ENCODE data around the gene KMT2E.

The KMT2E gene

GRCh38 chr7:105019269-105019668 is 5.3 kb downstream of the KMT2E start:
- H2BK120ac ChIP-seq (ENCODE audit: low read depth, low read length), result no peak overlapping the region
- no peaks in the 10 kb centered on the region for H3K79me1 ChIP-seq (ENCODE audit: low read depth, low read length)
- no peak overlapping the region for H3K27ac ChIP-seq (replicated peaks; ENCODE audit: low read length)
- H3K4ac ChIP-seq (ENCODE audit: low read length), result no peak overlapping the region
- no peak overlapping the region for H3K18ac ChIP-seq (ENCODE audit: low read length)
- no peak for DNase-seq (ENCODE audit: low spot score)
- no peak overlapping the region for H3K4me3 ChIP-seq (ENCODE audit: low read length in 2 of 2)
- H4K8ac ChIP-seq (ENCODE audit: low read depth, low read length), result no peak overlapping the region
- no peak overlapping the region for H2AK5ac ChIP-seq (ENCODE audit: low read depth, low read length)
- H4K91ac ChIP-seq (ENCODE audit: low read depth, low read length, poor library complexity), result no peak overlapping the region
- H3K27me3 ChIP-seq (ENCODE audit: control insufficient read depth in 3 of 3, insufficient read depth in 3 of 3, low read depth in 1 of 3, low read length in 3 of 3), result no peaks in the 10 kb centered on the region
- H2BK15ac ChIP-seq (ENCODE audit: low read length), result no peak overlapping the region
- H2BK5ac ChIP-seq (ENCODE audit: low read length), result no peak overlapping the region
- no peak overlapping the region for H2BK12ac ChIP-seq (ENCODE audit: low read length)
- H3K36me3 ChIP-seq (replicated peaks in 1 of 2; ENCODE audit: control insufficient read depth in 2 of 2, insufficient read depth in 2 of 2, low read length in 2 of 2), result peaks cover 0 to 24% of the 10 kb centered on the region in 2 donors
- H3K23ac ChIP-seq (ENCODE audit: low read depth, low read length, poor library complexity), result no peak overlapping the region
- H3K9ac ChIP-seq (ENCODE audit: low read depth, low read length, poor library complexity), result no peak overlapping the region
- no CpG with 5 or more reads among the region's 3 CpGs for WGBS, 2 donors (ENCODE audit: extremely low coverage in 2 of 2, insufficient read length in 2 of 2, insufficient replicate concordance in 1 of 2)
- peaks cover 0 to 4% of the 10 kb centered on the region in 2 donors for H3K9me3 ChIP-seq (replicated peaks in 1 of 2; ENCODE audit: control insufficient read depth in 2 of 2, insufficient read depth in 1 of 2, low read depth in 1 of 2, low read length in 2 of 2)
- H2AFZ ChIP-seq (ENCODE audit: low read length), result no peak overlapping the region
- H3K4me1 ChIP-seq (ENCODE audit: control insufficient read depth in 2 of 2, insufficient read depth in 1 of 2, low read depth in 1 of 2, low read length in 2 of 2), result peaks cover 2% of the 10 kb centered on the region in 2 donors
- H3K14ac ChIP-seq (ENCODE audit: low read length), result no peak overlapping the region
- H3K4me2 ChIP-seq (ENCODE audit: insufficient read depth, low read length, poor library complexity, severe bottlenecking), result no peak overlapping the region

- peaks cover 0 to 4% of the 10 kb centered on the region in 2 donors for H3K9me3 ChIP-seq (replicated peaks in 1 of 2; ENCODE audit: control insufficient read depth in 2 of 2, insufficient read depth in 1 of 2, low read depth in 1 of 2, low read length in 2 of 2)
- no peak overlapping the region for H4K8ac ChIP-seq (ENCODE audit: low read depth, low read length)
- peaks cover 0 to 31% of the 10 kb centered on the region in 2 donors for H3K36me3 ChIP-seq (replicated peaks in 1 of 2; ENCODE audit: control insufficient read depth in 2 of 2, insufficient read depth in 2 of 2, low read length in 2 of 2)
- H4K91ac ChIP-seq (ENCODE audit: low read depth, low read length, poor library complexity), result no peak overlapping the region
- no peaks in the 10 kb centered on the region for H3K27me3 ChIP-seq (ENCODE audit: control insufficient read depth in 3 of 3, insufficient read depth in 3 of 3, low read depth in 1 of 3, low read length in 3 of 3)
- no CpG with 5 or more reads among the region's 3 CpGs for WGBS, 2 donors (ENCODE audit: extremely low coverage in 2 of 2, insufficient read length in 2 of 2, insufficient replicate concordance in 1 of 2)
- peaks cover 2% of the 10 kb centered on the region in 2 donors for H3K4me1 ChIP-seq (ENCODE audit: control insufficient read depth in 2 of 2, insufficient read depth in 1 of 2, low read depth in 1 of 2, low read length in 2 of 2)
- H3K18ac ChIP-seq (ENCODE audit: low read length), result no peak overlapping the region
- H3K4me3 ChIP-seq (ENCODE audit: low read length in 2 of 2), result no peak overlapping the region
- no peak overlapping the region for H3K4ac ChIP-seq (ENCODE audit: low read length)
- H3K79me1 ChIP-seq (ENCODE audit: low read depth, low read length), result no peaks in the 10 kb centered on the region
- H3K14ac ChIP-seq (ENCODE audit: low read length), result no peak overlapping the region
- H2BK120ac ChIP-seq (ENCODE audit: low read depth, low read length), result no peak overlapping the region
- no peak for DNase-seq (ENCODE audit: low spot score)
- no peak overlapping the region for H3K23ac ChIP-seq (ENCODE audit: low read depth, low read length, poor library complexity)
- H3K27ac ChIP-seq (replicated peaks; ENCODE audit: low read length), result no peak overlapping the region
- H2BK5ac ChIP-seq (ENCODE audit: low read length), result no peak overlapping the region
- H3K4me2 ChIP-seq (ENCODE audit: insufficient read depth, low read length, poor library complexity, severe bottlenecking), result no peak overlapping the region
- H3K9ac ChIP-seq (ENCODE audit: low read depth, low read length, poor library complexity), result no peak overlapping the region
- no peak overlapping the region for H2AFZ ChIP-seq (ENCODE audit: low read length)
- H2BK15ac ChIP-seq (ENCODE audit: low read length), result no peak overlapping the region
- H2BK12ac ChIP-seq (ENCODE audit: low read length), result no peak overlapping the region
- H2AK5ac ChIP-seq (ENCODE audit: low read depth, low read length), result no peak overlapping the region
Observed at GRCh38 chr7:105020926-105021325, 6.9 kb downstream of the KMT2E start.

GRCh38 chr7:105021352-105021751 is 7.3 kb downstream of the KMT2E start:
- no peak for DNase-seq (ENCODE audit: low spot score)
- Histone ChIP-seq H4K8ac (ENCODE audit: low read depth, low read length) (no peak overlapping the region), H2BK120ac (ENCODE audit: low read depth, low read length) (no peak overlapping the region), H2BK12ac (ENCODE audit: low read length) (no peak overlapping the region), H3K79me1 (ENCODE audit: low read depth, low read length) (no peaks in the 10 kb centered on the region), H3K4ac (ENCODE audit: low read length) (no peak overlapping the region), H3K18ac (ENCODE audit: low read length) (no peak overlapping the region), H3K27me3 (ENCODE audit: control insufficient read depth in 3 of 3, insufficient read depth in 3 of 3, low read depth in 1 of 3, low read length in 3 of 3) (no peaks in the 10 kb centered on the region), H2AK5ac (ENCODE audit: low read depth, low read length) (no peak overlapping the region), H3K4me3 (ENCODE audit: low read length in 2 of 2) (no peak overlapping the region), H3K4me1 (ENCODE audit: control insufficient read depth in 2 of 2, insufficient read depth in 1 of 2, low read depth in 1 of 2, low read length in 2 of 2) (peaks cover 2% of the 10 kb centered on the region in 2 donors), H3K4me2 (ENCODE audit: insufficient read depth, low read length, poor library complexity, severe bottlenecking) (no peak overlapping the region), H2AFZ (ENCODE audit: low read length) (no peak overlapping the region), H3K36me3 (replicated peaks in 1 of 2; ENCODE audit: control insufficient read depth in 2 of 2, insufficient read depth in 2 of 2, low read length in 2 of 2) (peaks cover 0 to 31% of the 10 kb centered on the region in 2 donors), H3K23ac (ENCODE audit: low read depth, low read length, poor library complexity) (no peak overlapping the region), H3K9ac (ENCODE audit: low read depth, low read length, poor library complexity) (no peak overlapping the region), H2BK15ac (ENCODE audit: low read length) (no peak overlapping the region), H3K9me3 (replicated peaks in 1 of 2; ENCODE audit: control insufficient read depth in 2 of 2, insufficient read depth in 1 of 2, low read depth in 1 of 2, low read length in 2 of 2) (peaks cover 0 to 4% of the 10 kb centered on the region in 2 donors), H4K91ac (ENCODE audit: low read depth, low read length, poor library complexity) (no peak overlapping the region), H3K14ac (ENCODE audit: low read length) (no peak overlapping the region), H3K27ac (replicated peaks; ENCODE audit: low read length) (no peak overlapping the region), H2BK5ac (ENCODE audit: low read length) (no peak overlapping the region)
- no CpG with 5 or more reads among the region's 3 CpGs for WGBS, 2 donors (ENCODE audit: extremely low coverage in 2 of 2, insufficient read length in 2 of 2, insufficient replicate concordance in 1 of 2)

GRCh38 chr7:105021967-105022366 is 8.0 kb downstream of the KMT2E start:
- H3K9ac ChIP-seq (ENCODE audit: low read depth, low read length, poor library complexity), result no peak overlapping the region
- no peak overlapping the region for H3K4me3 ChIP-seq (ENCODE audit: low read length in 2 of 2)
- WGBS, 2 donors (ENCODE audit: extremely low coverage in 2 of 2, insufficient read length in 2 of 2, insufficient replicate concordance in 1 of 2), result no CpG with 5 or more reads among the region's 3 CpGs
- H3K4me1 ChIP-seq (ENCODE audit: control insufficient read depth in 2 of 2, insufficient read depth in 1 of 2, low read depth in 1 of 2, low read length in 2 of 2), result peaks cover 2% of the 10 kb centered on the region in 2 donors
- H2BK120ac ChIP-seq (ENCODE audit: low read depth, low read length), result no peak overlapping the region
- H2BK5ac ChIP-seq (ENCODE audit: low read length), result no peak overlapping the region
- no peak overlapping the region for H3K23ac ChIP-seq (ENCODE audit: low read depth, low read length, poor library complexity)
- no peak overlapping the region for H4K91ac ChIP-seq (ENCODE audit: low read depth, low read length, poor library complexity)
- no peaks in the 10 kb centered on the region for H3K79me1 ChIP-seq (ENCODE audit: low read depth, low read length)
- no peak overlapping the region for H3K14ac ChIP-seq (ENCODE audit: low read length)
- no peak overlapping the region for H3K27ac ChIP-seq (replicated peaks; ENCODE audit: low read length)
- peaks cover 0 to 31% of the 10 kb centered on the region in 2 donors for H3K36me3 ChIP-seq (replicated peaks in 1 of 2; ENCODE audit: control insufficient read depth in 2 of 2, insufficient read depth in 2 of 2, low read length in 2 of 2)
- H3K4ac ChIP-seq (ENCODE audit: low read length), result no peak overlapping the region
- H3K18ac ChIP-seq (ENCODE audit: low read length), result no peak overlapping the region
- H2AK5ac ChIP-seq (ENCODE audit: low read depth, low read length), result no peak overlapping the region
- peaks cover 0 to 4% of the 10 kb centered on the region in 2 donors for H3K9me3 ChIP-seq (replicated peaks in 1 of 2; ENCODE audit: control insufficient read depth in 2 of 2, insufficient read depth in 1 of 2, low read depth in 1 of 2, low read length in 2 of 2)
- no peak overlapping the region for H2BK15ac ChIP-seq (ENCODE audit: low read length)
- no peak overlapping the region for H2AFZ ChIP-seq (ENCODE audit: low read length)
- no peak overlapping the region for H3K4me2 ChIP-seq (ENCODE audit: insufficient read depth, low read length, poor library complexity, severe bottlenecking)
- DNase-seq (ENCODE audit: low spot score), result no peak
- no peak overlapping the region for H2BK12ac ChIP-seq (ENCODE audit: low read length)
- H4K8ac ChIP-seq (ENCODE audit: low read depth, low read length), result no peak overlapping the region
- H3K27me3 ChIP-seq (ENCODE audit: control insufficient read depth in 3 of 3, insufficient read depth in 3 of 3, low read depth in 1 of 3, low read length in 3 of 3), result no peaks in the 10 kb centered on the region

Measured in neuronal stem cell (in vitro differentiated cells).